GM18867 (cell line): Measurements from ENCODE around the gene GTPBP10.

Experiments used
- ATAC-seq: cut with Tn5 transposase; IDR thresholded peaks from one replicate; pipeline ENCODE4 v1.9.1; 2021; ENCODE audit warnings: mild to moderate bottlenecking, moderate library complexity; ENCODE audit not compliant: unreplicated experiment

GTPBP10 gene

DNA sequence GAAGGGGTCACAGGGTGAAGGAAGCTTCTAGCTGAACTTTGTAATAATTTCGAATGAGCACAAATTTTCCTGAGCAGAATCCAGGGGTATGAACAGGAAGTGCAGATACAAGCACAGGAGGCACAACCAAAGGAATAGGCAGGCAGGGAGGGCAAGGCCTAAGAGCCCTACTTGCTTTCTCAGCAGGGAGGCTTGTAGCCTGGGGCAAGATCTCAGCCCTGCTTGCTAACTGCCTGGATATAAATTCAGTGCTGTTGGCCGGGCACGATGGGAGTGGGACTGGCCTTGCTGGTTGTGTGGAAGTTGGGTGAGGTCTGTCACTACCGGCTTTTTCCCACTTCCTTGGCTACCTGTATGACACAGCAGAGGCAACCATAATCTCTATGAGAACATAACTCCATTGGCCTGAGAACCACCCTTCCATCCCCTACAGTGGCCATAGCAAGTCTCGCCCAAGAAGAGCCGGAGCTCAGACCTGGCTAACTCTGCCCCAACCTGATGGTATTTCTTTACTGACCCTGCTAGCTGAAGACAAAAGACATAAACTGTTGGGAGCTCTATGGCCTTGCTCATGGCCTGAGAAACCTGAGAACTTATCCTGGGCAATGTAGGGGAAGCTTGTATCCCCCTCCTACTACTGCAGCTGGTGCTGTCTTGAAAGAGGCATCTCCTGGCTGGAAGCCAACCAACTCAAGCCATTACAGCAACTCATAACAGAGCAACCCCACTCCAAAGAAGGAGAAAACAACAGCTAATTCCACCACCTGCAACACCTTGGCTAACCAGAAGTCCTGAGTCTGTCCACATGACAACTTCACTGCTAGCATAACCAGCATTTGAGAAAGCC lies 84.3 kb downstream of the GTPBP10 start:
- ATAC-seq, result no peak

DNA sequence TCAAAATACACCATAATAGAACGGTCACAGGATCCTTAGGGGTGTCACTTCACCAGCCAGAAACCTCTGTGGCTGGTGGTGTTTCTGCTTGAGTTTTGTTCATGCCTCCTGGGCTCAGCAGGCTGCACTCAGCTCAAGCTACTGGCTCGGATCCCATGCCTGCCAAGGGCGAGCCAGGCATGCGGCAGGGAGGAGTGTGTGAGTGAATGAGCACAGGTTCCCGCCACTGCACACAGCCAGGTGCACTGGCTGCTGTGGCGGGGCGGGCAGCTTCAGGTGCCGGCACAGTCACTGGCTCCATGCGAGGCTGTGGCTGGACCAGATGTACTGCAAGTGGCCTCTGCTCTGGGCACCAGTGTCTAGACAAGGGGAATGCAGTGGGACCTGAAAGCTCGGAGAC lies 86.2 kb downstream of the GTPBP10 start:
- ATAC-seq, result no peak

- ATAC-seq, result no peak
These were observed 86.7 kb downstream of the GTPBP10 start for GRCh38 chr7:90433221-90433620.
